IMR-90 (cell line): Measurements from ENCODE around the gene ANO9. TPM values are rescaled to one million over a fixed set of nuclear protein-coding genes. Genes with fewer than 3 reads are reported as not detected.

ENCODE experiments used
- ATAC-seq: fragments of 200-7000 bp; cut with Tn5 transposase; 2 replicates; pipeline ENCODE4 v1.9.1; 2020; ENCODE audit warnings: low read depth, mild to moderate bottlenecking, moderate library complexity
- BruUV-seq: library from RNA; stranded (reverse); fragments of 400-500 nt; replicated peaks from 2 replicates; lab custom pipeline; 2021; lab: Mats Ljungman, UMichigan
- CTCF ChIA-PET: fragments of 300-600 bp; formaldehyde crosslinking; extraction: SDS; loops from one replicate; lab custom pipeline; 2021; ENCODE audit warnings: antibody characterized with exemption; lab: Yijun Ruan, JAX
- POLR2A ChIA-PET: fragments of 300-600 bp; sonication (Branson Sonifier 250); formaldehyde crosslinking; loops from one replicate; lab custom pipeline; 2022; ENCODE audit warnings: antibody characterized with exemption; ENCODE audit not compliant: unreplicated experiment; lab: Charles Lee
- DNase-seq: peaks from one replicate; pipeline ENCODE4 v3.0.0; 2013
- H2AFZ ChIP-seq: replicated peaks from 2 replicates; pipeline ENCODE3; 2013; ENCODE audit warnings: low read length, mild to moderate bottlenecking; ENCODE audit not compliant: poor library complexity
- H2AK5ac ChIP-seq: 2 replicates; pipeline ENCODE4 v1.6.1; 2013; ENCODE audit warnings: low read depth, low read length, inconsistent platforms
- H2AK9ac ChIP-seq: replicated peaks from 2 replicates; pipeline ENCODE3; 2013; ENCODE audit warnings: mild to moderate bottlenecking, low read depth, low read length, moderate library complexity; ENCODE audit not compliant: poor library complexity
- H2BK120ac ChIP-seq: 2 replicates; pipeline ENCODE4 v1.6.1; 2013; ENCODE audit warnings: low read depth, low read length, inconsistent platforms
- H2BK15ac ChIP-seq: 3 replicates; pipeline ENCODE4 v1.6.1; 2013; ENCODE audit warnings: low read depth, low read length, inconsistent platforms
- H2BK20ac ChIP-seq: 2 replicates; pipeline ENCODE4 v1.6.1; 2013; ENCODE audit warnings: low read depth, mild to moderate bottlenecking, inconsistent platforms, low read length, moderate library complexity
- H2BK5ac ChIP-seq: 2 replicates; pipeline ENCODE4 v1.6.1; 2013; ENCODE audit warnings: mild to moderate bottlenecking, low read depth, low read length, inconsistent platforms; ENCODE audit not compliant: poor library complexity, severe bottlenecking
- H3K14ac ChIP-seq: replicated peaks from 2 replicates; pipeline ENCODE4 v1.6.1; 2013; ENCODE audit warnings: low read depth, low read length, inconsistent platforms
- H3K18ac ChIP-seq: 2 replicates; pipeline ENCODE4 v1.6.1; 2013; ENCODE audit warnings: low read depth, low read length, control low read depth
- H3K23ac ChIP-seq: 2 replicates; pipeline ENCODE4 v1.6.1; 2013; ENCODE audit warnings: low read depth, low read length, inconsistent platforms
- H3K27ac ChIP-seq: 2 replicates; pipeline ENCODE4 v1.5.1; 2013; ENCODE audit warnings: mild to moderate bottlenecking, control low read depth, low read length; ENCODE audit not compliant: insufficient read depth
- H3K27me3 ChIP-seq: 2 replicates; pipeline ENCODE4 v1.6.1; 2013; ENCODE audit warnings: low read length; ENCODE audit not compliant: control insufficient read depth, insufficient read depth
- H3K36me3 ChIP-seq: 2 replicates; pipeline ENCODE4 v1.6.1; 2013; ENCODE audit warnings: low read length, mixed read lengths; ENCODE audit not compliant: control insufficient read depth, insufficient read depth
- H3K4ac ChIP-seq: 2 replicates; pipeline ENCODE4 v1.6.1; 2013; ENCODE audit warnings: low read depth, low read length, inconsistent platforms
- H3K4me1 ChIP-seq: 2 replicates; pipeline ENCODE4 v1.6.1; 2013; ENCODE audit warnings: low read length, mixed read lengths; ENCODE audit not compliant: control insufficient read depth, insufficient read depth
- H3K4me2 ChIP-seq: 2 replicates; pipeline ENCODE4 v1.6.1; 2013; ENCODE audit warnings: low read depth, mild to moderate bottlenecking, control low read depth, low read length, moderate library complexity
- H3K4me3 ChIP-seq: 2 replicates; pipeline ENCODE4 v1.5.1; 2013; ENCODE audit warnings: low read depth, mild to moderate bottlenecking, control low read depth, low read length, moderate library complexity; ENCODE audit not compliant: insufficient read depth
- H3K56ac ChIP-seq: 2 replicates; pipeline ENCODE4 v1.6.1; 2013; ENCODE audit warnings: low read length, inconsistent platforms; ENCODE audit not compliant: insufficient read depth; ENCODE audit errors: extremely low read depth
- H3K79me1 ChIP-seq, 2 experiments: 2 replicates each; pipeline ENCODE4 v1.6.1; 2013; ENCODE audit warnings: low read length in 2 of 2, inconsistent platforms in 1 of 2, low read depth in 1 of 2
- H3K9ac ChIP-seq: 2 replicates; pipeline ENCODE4 v1.6.1; 2013; ENCODE audit warnings: low read depth, low read length, control low read depth
- H3K9me1 ChIP-seq: 2 replicates; pipeline ENCODE4 v1.6.1; 2013; ENCODE audit warnings: low read length, inconsistent platforms; ENCODE audit not compliant: insufficient read depth
- H3K9me3 ChIP-seq: 2 replicates; pipeline ENCODE4 v1.6.1; 2013; ENCODE audit warnings: low read length; ENCODE audit not compliant: control insufficient read depth, insufficient read depth
- H4K20me1 ChIP-seq: 2 replicates; pipeline ENCODE4 v1.6.1; 2013; ENCODE audit warnings: low read length, inconsistent platforms; ENCODE audit not compliant: insufficient read depth
- H4K5ac ChIP-seq: 2 replicates; pipeline ENCODE4 v1.6.1; 2013; ENCODE audit warnings: mild to moderate bottlenecking, low read depth, low read length, control low read depth
- H4K8ac ChIP-seq, 2 experiments: 2 replicates each; pipeline ENCODE4 v1.6.1; 2013; ENCODE audit warnings: low read depth in 2 of 2, low read length in 2 of 2, control low read depth in 1 of 2, inconsistent platforms in 1 of 2
- H4K91ac ChIP-seq: 2 replicates; pipeline ENCODE4 v1.6.1; 2013; ENCODE audit warnings: low read depth, low read length, inconsistent platforms; ENCODE audit not compliant: insufficient read depth
- CEBPB ChIP-seq: IDR thresholded peaks from 2 replicates; pipeline ENCODE4 v1.6.1; 2012; ENCODE audit warnings: low read depth, low read length, improper control_type of control experiment
- CHD1 ChIP-seq: IDR thresholded peaks from 2 replicates; pipeline ENCODE4 v1.6.1; 2012; ENCODE audit warnings: low read depth, low read length, improper control_type of control experiment
- FOS ChIP-seq: fragments of 150-350 bp; IDR thresholded peaks from 2 replicates; pipeline ENCODE4 v1.6.1; 2016; ENCODE audit warnings: low read depth, low read length
- MAFK ChIP-seq: IDR thresholded peaks from 2 replicates; pipeline ENCODE4 v1.6.1; 2012; ENCODE audit warnings: low read depth, low read length, improper control_type of control experiment
- MAZ ChIP-seq: IDR thresholded peaks from 2 replicates; pipeline ENCODE4 v1.6.1; 2012; ENCODE audit warnings: low read depth, mild to moderate bottlenecking, low read length, improper control_type of control experiment, moderate library complexity, borderline replicate concordance
- MXI1 ChIP-seq: IDR thresholded peaks from 2 replicates; pipeline ENCODE4 v1.6.1; 2012; ENCODE audit warnings: low read depth, mild to moderate bottlenecking, low read length, moderate library complexity, borderline replicate concordance
- POLR2A ChIP-seq: IDR thresholded peaks from 2 replicates; pipeline ENCODE4 v1.6.1; 2012; ENCODE audit warnings: mild to moderate bottlenecking, low read depth, low read length
- RAD21 ChIP-seq: IDR thresholded peaks from 2 replicates; pipeline ENCODE4 v1.6.1; 2012; ENCODE audit warnings: low read length, improper control_type of control experiment
- RCOR1 ChIP-seq: IDR thresholded peaks from 2 replicates; pipeline ENCODE4 v1.6.1; 2012; ENCODE audit warnings: mild to moderate bottlenecking, low read length, improper control_type of control experiment; ENCODE audit not compliant: insufficient replicate concordance
- RFX5 ChIP-seq: IDR thresholded peaks from 2 replicates; pipeline ENCODE4 v1.8.0; 2012; ENCODE audit warnings: low read depth, mild to moderate bottlenecking, low read length, moderate library complexity
- SMC3 ChIP-seq: fragments of 150-350 bp; IDR thresholded peaks from 2 replicates; pipeline ENCODE4 v1.6.1; 2016; ENCODE audit warnings: low read depth, mild to moderate bottlenecking, antibody characterized with exemption, low read length, moderate library complexity
- WGBS, 2 experiments: methylation state at CpG; one replicate each; pipeline versions ENCODE4 v1.1.5 to v1.1.7; 2013; ENCODE audit warnings: missing lambda C conversion rate in 2 of 2; ENCODE audit not compliant: insufficient read length in 1 of 2; ENCODE audit errors: extremely low coverage in 2 of 2; 5-methylcytosine and 5-hydroxymethylcytosine counted together
- dilution Hi-C: fragments of 300-500 bp; cut with HindIII; formaldehyde crosslinking; loops from one replicate; pipeline ENCODE4 v1.14.3; 2018; ENCODE audit warnings: low sequenced_read_pairs; ENCODE audit not compliant: unreplicated experiment
- in situ Hi-C: fragments of 300-500 bp; cut with MboI; formaldehyde crosslinking; loops from 3 replicates; pipeline ENCODE4 v1.14.3; 2019; ENCODE audit warnings: low sequenced_read_pairs, inconsistent platforms, mixed read lengths
- intact Hi-C: fragments of 100-400 bp; cut with micrococcal nuclease; formaldehyde crosslinking; loops from 2 replicates; pipeline ENCODE4 v1.10.0; 2022
- polyA plus RNA-seq, 3 experiments: library from polyadenylated mRNA; depleted of rRNA; stranded (reverse); fragments of >200 nt; gene quantifications; 2 replicates each; pipeline ENCODE4 v1.2.3, GENCODE V29; 2012; ENCODE audit warnings: low replicate concordance in 1 of 3
- total RNA-seq: library from RNA; depleted of rRNA; stranded (reverse); fragments of >200 nt; gene quantifications from 2 replicates; pipeline ENCODE4 v1.2.3, GENCODE V29; 2012
- TF ChIP-seq, protein P1 (sequence below): fragments of 150-350 bp; IDR thresholded peaks from 2 replicates; pipeline ENCODE4 v1.6.1; 2016; ENCODE audit warnings: low read depth, mild to moderate bottlenecking, low read length, moderate library complexity, borderline replicate concordance
- TF ChIP-seq, protein P2 (sequence below): fragments of 150-350 bp; IDR thresholded peaks from 2 replicates; pipeline ENCODE4 v1.6.1; 2017; ENCODE audit warnings: mild to moderate bottlenecking, antibody characterized with exemption, low read length, low read depth

The ANO9 gene
- total and polyA plus RNA-seq, 2 of the 4 experiments (the other 2 are of a cell fraction), result not detected

DNA sequence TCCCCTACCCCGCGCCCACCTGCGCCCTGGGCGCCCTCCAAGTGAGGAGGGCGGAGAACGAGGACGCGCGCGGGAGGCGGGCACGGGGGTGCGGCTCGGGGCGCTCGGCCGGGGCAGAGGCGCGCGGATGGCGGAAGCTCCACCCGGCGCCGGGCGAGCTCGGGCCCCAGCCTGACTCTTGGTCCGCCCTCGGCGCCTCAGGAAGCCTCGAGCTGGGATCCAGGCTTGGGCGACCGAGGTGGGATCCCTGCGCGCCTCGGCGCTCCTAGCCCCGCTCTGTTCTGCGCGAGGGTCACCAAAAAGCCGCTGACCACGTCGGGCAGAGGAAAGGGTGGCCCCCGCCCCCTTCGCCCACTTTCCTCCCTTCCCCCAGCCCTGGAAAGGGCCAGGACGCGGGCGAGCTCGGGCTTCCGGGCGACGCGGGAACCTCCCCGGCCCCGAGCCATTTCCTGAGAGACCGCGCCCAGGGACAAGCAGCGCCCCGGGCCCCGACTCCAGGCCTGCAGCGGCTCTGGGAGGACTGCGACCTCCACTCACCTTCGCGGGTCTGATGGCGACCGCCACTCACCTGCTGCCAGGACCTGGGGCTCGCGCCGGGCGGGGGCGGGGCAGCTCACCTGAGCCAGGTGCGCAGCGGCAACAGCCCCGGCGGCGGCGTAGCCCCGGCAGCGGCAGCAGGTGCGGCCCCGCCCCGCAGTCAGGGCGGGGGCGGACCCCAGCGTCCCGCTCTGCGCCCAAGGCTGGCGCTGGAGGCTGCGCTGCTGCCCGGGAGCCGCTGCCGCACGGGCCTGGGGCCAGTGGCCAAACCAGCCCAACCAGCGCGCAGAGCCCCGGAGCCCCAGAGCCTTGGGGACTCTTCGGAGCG, 24.8 kb downstream of the ANO9 start:
- H3K36me3 ChIP-seq, result no peaks in the 10 kb centered on the region
- no peak overlapping the region; the same call in 1 of the 2 replicates for H3K56ac ChIP-seq
- CTCF ChIA-PET, result no interaction called here
- no peaks in the 10 kb centered on the region for H3K9me3 ChIP-seq
- ATAC-seq (peak; percentile 71), DNase-seq (no peak)
- no peak overlapping the region for H2BK15ac ChIP-seq
- intact Hi-C loops, result no loop called here
- 2% methylated on average over 53 of the region's 97 CpGs; no CpG with 5 or more reads in 1 of the 2 experiments for WGBS, 2 experiments
- peak overlapping the region; percentile 61; the same call in 1 of the 2 replicates for H3K4ac ChIP-seq
- no peaks in the 10 kb centered on the region for H3K79me1 ChIP-seq
- peak overlapping the region in 1 of 2 experiments; percentile 86; a peak in 2 of 4 replicates for H4K8ac ChIP-seq
- no peak overlapping the region; the same call in 1 of the 2 replicates for H3K14ac ChIP-seq
- peak overlapping the region; percentile 41 for H3K4me3 ChIP-seq
- POLR2A ChIA-PET, result no interaction called here
- peak overlapping the region; percentile 92 for H2AFZ ChIP-seq
- H2AK9ac ChIP-seq, result peak overlapping the region; percentile 81
- H4K5ac ChIP-seq, result peak overlapping the region; percentile 62
- no TSS peak for BruUV-seq
- no peak overlapping the region for H2BK120ac ChIP-seq
- H4K91ac ChIP-seq, result no peak overlapping the region
- TF ChIP-seq RAD21 (no peak), RCOR1 (no peak), FOS (no peak), MAFK (no peak), MXI1 (no peak), POLR2A (no peak), CHD1 (no peak), RFX5 (no peak), SMC3 (no peak), CEBPB (no peak), MAZ (no peak)
- TF ChIP-seq, protein P1, sequence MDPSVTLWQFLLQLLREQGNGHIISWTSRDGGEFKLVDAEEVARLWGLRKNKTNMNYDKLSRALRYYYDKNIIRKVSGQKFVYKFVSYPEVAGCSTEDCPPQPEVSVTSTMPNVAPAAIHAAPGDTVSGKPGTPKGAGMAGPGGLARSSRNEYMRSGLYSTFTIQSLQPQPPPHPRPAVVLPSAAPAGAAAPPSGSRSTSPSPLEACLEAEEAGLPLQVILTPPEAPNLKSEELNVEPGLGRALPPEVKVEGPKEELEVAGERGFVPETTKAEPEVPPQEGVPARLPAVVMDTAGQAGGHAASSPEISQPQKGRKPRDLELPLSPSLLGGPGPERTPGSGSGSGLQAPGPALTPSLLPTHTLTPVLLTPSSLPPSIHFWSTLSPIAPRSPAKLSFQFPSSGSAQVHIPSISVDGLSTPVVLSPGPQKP, result no peak
- TF ChIP-seq, protein P2, sequence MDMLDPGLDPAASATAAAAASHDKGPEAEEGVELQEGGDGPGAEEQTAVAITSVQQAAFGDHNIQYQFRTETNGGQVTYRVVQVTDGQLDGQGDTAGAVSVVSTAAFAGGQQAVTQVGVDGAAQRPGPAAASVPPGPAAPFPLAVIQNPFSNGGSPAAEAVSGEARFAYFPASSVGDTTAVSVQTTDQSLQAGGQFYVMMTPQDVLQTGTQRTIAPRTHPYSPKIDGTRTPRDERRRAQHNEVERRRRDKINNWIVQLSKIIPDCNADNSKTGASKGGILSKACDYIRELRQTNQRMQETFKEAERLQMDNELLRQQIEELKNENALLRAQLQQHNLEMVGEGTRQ, result no peak
- dilution Hi-C loops, result no loop called here
- H3K9ac ChIP-seq, result peak overlapping the region; percentile 48; the same call in 1 of the 2 replicates
- 0 out of 2 replicates have a peak, but pooled peaks cover 5% of the 10 kb centered on the region for H3K9me1 ChIP-seq
- H3K18ac ChIP-seq, result no peak overlapping the region
- peaks cover 38% of the 10 kb centered on the region for H3K27me3 ChIP-seq
- peaks cover 14% of the 10 kb centered on the region for H3K4me1 ChIP-seq
- in situ Hi-C loops, result no loop called here
- no peak overlapping the region for H3K23ac ChIP-seq
- peak overlapping the region; percentile 76 for H3K4me2 ChIP-seq
- H2BK20ac ChIP-seq, result no peak overlapping the region
- H3K27ac ChIP-seq, result no peak overlapping the region
- H4K20me1 ChIP-seq, result no peaks in the 10 kb centered on the region
- H2AK5ac ChIP-seq, result no peak overlapping the region
- H2BK5ac ChIP-seq, result no peak overlapping the region
